Right renal cortex interstitium (tissue), 3 donors: Measurements from ENCODE around the gene OTUD7B. TPM values are rescaled to one million over a fixed set of nuclear protein-coding genes. Genes with fewer than 3 reads are reported as not detected.
"Not testable (repeated sequence)": the region's sequence is repeated elsewhere in the genome, so short reads cannot be mapped to it uniquely, and the experiment has no call there.

ENCODE experiments used
- DNase-seq, 3 donors: peaks; one replicate each; pipeline ENCODE4 v3.0.0-alpha.2; 2013; ENCODE audit warnings: low read depth in 3 of 3, low spot score in 2 of 3
- polyA plus RNA-seq, 3 donors: library from polyadenylated mRNA; unstranded; fragments of 120-200 nt; gene quantifications; one replicate each; pipeline ENCODE4 v1.2.1, GENCODE V29; 2013; ENCODE audit not compliant: insufficient read length in 3 of 3

The OTUD7B gene
- polyA plus RNA-seq, result 10 to 100 TPM; 16.4 to 18.7 (median 18.6) TPM

DNA sequence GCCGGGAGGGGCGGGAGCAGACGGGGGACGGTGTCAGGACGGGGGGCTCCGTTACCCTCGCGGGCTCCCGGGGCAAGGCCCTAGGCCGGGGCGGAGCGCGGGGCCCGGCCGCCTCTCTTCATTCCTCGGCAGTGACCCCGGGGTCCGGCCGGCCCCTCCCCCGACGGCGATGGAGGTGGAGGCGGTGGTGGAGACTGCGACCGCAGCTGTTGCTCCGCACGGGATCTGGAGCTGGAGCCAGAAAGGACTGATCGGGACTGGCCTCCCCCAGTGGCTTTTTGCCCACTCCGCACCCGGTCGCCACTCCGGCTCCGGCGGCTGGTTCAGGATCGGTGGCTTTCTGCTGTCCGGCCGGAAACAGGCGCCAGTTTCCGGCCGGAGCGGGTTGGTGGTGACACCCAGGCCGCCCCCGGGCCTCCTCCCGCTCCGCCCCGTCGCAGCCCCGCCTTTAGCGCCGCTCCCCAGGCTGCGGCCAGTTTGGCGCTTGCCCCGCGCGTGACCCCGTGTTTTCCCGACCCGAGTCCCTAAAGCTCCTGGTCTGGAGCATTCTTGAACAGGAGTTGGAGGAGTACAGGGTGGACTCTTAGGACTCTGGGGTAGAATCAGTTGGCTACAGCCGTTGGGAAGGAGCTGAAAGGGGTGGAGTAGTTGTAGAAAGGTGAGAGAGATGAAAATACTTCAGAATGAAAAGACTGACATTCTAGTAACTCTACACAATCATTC, at the start of gene OTUD7B:
TSS of gene OTUD7B (minus strand) at position 334 of the 723 bp plus-strand sequence. CDS start 33,216 bp downstream, outside the sequence.
- DNase-seq, result peak; percentile 80 to 86 (median 80)

DNA sequence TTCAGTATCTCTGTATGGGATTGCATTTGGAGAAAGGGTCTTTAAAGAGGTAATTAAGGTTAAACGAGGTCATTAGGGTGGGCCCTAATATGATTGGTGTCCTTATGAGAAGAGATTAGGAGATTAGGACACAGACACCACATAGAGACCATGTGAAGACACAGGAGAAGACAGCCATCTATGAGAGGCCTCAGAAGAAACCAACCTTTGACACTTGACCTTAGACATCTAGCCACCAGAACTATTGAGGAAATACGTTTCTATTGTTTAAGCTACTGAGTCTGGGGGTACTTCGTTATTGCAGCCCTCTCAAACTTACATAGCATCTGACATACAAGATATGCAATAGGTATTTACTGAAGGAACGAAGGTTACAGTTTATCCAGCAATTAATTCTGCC, 49.7 kb upstream of the OTUD7B start:
- no peak for DNase-seq

DNA sequence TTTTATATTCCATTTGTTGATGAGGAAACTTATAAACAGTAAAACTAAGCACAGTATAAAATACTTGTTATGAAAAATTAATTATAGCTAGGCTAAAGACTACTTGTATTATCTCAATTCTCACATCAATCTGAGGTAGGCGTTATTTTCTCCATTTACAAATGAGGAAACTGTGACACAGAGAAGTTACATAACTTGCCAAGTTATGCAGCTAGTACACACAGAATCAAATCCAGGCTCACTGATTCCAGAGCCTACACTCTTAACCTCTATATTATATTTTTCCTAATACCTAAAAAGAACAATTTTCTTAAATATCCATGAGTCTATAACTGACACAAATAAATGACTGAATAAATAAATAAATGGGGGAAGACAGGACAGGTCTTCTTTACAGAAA, 45.9 kb upstream of the OTUD7B start:
- no peak for DNase-seq

DNA sequence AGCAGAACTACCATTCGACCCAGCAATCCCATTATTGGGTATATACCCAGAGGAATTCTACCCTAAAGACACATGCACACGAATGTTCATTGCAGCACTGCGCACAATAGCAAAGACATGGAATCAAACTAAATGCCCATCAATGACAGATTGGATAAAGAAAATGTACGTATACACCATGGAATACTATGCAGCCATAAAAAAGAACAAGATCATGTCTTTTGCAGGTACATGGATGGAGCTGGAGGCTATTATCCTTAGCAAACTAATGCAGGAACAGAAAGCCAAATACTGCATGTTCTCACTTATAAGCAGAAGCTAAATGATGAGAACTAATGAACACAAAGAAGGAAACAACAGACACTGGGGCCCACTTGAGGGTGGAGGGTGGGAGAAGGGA, 45.0 kb upstream of the OTUD7B start:
- DNase-seq, result not testable (repeated sequence)

DNA sequence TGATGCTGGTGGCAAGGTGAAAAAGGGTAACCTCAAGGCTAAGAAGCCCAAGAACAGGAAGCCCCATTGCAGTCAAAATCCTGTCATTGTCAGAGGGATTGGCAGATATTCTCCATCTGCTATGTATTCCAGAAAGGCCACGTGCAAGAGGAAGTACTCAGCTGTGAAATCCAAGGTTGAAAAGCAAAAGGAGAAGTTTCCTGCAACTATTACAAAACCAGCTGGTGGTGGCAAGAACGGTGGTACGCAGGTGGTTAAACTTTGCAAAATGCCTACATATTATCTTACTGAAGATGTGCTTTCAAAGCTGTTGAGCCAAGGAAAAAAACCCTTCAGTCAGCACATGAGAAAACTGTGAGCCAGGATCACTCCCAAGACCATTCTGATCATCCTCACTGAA, 43.4 kb upstream of the OTUD7B start:
- DNase-seq, result no peak

DNA sequence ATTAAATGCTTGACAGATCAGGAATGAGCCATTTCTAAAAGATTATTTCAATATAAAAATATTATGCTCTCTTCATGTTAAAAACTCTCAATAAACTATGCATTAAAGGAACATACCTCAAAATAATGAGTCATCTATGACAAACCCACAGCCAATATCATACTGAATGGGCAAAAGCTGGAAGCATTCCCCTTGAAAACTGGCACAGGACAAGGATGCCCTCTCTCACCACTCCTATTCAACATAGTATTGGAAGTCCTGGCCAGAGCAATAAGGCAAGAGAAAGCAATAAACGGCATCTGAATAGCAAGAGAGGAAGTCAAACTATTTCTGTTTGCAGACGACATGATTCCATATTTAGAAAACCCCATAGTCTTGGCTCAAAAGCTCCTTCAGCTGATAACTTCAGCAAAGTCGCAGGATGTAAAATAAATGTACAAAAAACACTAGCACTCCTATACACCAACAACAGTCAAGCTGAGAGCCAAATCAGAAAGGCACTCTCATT, 41.4 kb upstream of the OTUD7B start:
- DNase-seq, result not testable (repeated sequence)

DNA sequence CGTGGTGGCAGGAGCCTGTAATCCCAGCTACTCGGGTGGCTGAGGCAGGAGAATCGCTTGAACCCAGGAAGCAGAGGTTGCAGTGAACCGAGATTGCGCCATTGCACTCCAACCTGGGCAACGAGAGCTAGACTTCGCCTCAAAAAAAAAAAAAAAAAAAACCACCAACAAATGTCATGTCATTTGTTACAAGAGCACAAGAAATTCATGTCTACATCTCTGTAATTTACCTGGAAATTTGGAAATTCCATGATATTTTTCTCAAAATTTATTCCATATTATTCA, 40.5 kb upstream of the OTUD7B start:
- DNase-seq, result no peak

DNA sequence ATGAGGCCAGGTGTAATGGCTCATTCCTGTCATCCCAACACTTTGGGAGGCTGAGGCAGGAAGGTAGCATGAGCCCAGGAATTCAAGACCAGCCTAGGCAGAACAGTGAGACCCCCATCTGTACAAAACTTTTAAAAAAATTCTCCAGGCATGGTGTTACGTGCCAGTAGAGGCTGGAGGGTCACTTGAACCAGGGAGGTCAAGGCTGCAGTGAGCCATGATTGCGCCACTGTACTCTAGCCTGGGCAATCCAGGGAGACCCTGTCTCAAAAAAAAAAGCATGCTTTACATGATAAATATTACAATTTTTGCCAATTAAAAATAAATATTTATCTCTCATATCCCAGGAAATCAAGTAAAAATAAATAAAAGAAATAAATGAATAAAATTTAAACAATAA, 39.4 kb upstream of the OTUD7B start:
- no peak for DNase-seq

DNA sequence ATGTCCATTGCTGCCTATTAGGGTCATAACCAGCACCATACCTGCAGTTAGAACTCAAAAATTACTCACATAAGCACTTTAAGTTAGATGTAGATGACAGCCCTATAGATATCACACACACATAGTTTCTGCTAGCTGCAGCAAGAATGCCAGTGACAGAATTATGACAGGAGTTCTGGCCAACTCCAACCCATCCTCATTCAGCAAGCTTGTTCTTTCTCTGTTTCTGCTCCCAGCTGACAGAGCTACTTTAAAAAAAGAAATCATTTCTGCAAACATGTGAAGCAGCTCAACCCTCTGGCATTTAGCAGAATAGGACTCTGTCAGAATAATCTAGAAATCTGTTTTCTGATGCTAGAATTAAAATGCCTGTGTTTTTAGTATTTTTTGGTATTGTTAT, 23.8 kb upstream of the OTUD7B start:
- DNase-seq, result no peak

DNA sequence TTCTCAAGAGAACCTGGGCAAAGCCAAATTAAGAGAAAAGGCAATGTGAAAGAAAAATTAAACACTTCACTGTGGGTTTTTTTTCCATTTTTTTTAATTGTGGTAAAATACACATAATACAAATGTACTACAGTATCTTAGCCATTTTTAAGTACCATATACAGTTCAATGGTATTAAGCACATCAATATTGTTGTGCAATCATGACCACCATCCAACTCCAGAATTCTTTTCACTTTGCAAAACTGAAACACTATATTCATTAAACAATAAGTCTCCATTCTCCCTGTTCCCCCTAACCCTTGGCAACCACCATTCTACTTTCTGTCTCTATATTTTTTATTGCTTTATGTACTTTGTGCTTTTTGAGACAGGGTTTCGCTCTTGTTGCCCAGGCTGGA, 17.8 kb upstream of the OTUD7B start:
- no peak for DNase-seq

DNA sequence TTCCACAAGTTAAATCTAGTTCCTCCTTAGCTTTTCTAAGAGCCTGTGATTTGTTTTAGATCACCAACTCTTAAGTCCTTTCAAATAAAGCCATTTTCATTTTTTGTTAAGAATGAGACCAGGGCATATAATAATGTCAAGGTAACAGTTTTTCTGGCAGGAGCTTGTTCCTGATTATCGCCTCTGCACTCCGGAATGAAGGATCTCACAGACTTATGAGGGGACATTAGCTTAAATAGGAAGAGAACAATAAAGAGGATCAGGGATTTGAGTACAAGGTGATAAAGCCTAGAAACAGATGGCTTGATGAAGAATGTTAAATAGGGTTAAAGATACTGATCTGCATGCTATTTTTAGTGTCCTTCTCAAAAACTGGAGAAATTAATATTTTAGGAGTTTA, 13.6 kb upstream of the OTUD7B start:
- no peak for DNase-seq

DNA sequence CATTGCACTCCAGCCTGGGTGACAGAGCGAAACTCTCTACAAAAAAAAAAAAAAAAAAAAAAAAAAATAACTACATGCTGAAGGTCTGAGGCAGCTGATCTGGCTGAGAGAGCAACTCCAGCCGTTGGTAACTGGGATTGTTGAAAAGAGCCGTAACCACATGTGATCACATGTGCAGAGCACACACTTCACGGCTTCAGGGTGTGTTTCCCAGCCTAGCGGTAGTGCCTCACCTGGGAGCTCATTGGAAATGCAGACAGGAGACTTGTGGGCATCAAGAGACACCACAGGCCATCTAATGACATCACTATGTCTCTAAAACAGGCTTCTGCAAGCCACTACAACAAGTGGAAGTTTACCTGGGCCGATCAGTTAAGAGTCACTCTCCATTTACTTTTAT, 11.8 kb upstream of the OTUD7B start:
- DNase-seq, result no peak

DNA sequence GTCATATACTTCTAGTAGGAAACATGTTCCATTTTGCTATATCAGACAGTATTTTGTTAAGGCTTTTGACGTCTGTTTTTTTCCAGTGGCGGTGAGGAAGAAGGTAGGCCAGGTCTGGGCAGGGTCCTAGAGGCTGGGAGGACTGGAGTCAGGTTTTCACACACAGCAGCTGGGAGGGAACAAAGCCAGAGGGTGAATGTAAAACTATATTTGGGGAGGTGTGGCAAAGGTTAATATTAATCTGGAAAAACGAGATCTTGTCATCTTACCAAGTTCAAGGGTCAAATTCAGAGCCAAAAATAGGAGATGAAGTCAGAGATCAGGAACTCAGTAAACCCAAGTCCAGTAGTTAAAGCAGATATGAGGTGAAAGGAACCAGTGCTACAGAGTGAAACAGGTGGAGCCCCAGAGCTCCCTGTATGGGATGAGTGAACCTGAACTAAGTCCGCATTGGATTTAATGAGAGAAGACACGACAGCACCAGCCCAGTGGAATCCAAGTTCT, 10.7 kb upstream of the OTUD7B start:
- DNase-seq, result no peak

DNA sequence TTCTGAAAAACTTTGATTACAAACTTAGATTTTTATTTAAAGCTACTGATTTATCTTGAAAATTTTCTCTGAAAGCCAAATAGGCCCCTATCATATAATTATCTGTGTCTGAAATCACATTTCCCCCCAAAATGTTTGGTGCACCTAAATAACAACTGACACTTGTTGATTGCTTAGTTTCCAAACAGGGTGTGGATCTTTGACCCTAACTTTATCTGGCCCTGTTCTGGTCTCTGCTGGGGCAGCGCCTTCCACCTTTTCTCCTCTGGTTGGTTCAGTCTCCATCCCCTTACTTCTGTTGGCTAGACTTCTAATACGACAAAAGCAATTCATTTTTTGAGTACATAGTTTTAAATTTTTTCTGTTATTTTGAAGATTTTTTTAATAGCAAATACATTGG, 10.2 kb upstream of the OTUD7B start:
- no peak for DNase-seq

DNA sequence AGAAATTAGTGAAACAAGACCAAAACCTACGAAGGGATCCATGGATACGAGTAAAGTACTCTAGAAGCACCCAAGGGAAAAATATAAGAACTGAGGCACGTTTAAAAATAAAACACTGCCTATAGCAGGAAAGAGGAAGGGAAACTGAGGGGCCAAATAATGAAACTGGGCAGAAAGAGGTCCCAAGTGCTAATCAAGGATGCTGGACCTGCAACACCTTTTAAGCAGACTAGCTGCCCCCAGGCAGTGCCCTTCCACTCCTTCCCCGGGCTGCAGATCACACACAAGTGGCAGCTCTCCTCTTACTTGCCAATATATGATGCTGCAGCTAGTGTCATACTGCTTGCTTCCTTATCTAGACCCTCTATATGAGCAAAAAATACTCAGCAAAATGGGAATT, 7.6 kb upstream of the OTUD7B start:
- DNase-seq, result no peak

DNA sequence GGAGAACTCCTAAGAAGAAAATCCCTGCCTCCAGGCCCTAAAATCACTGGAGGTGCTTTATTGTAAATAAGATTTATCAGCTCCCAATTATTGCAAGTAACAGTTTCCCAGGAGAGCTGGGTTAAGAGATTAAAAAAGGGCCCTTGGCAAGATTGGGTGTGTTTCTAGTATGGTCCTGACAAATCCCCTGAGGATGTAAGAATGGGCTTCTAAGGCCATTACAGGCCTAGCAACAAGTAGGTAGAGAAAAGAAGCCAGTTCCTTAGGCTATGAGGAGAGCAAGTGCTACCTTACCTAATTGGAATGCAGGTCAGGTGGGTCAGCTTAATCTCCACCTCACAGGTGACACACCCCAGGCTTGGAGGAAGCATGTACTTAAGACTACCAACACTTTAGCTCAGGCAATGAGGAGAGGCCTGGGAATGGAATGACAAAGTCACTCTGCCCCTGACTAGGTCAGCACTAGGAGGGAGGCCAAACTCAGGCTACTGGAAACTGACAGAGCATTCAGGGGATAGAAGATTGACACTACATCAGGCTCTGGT, 6.8 kb upstream of the OTUD7B start:
- no peak for DNase-seq

DNA sequence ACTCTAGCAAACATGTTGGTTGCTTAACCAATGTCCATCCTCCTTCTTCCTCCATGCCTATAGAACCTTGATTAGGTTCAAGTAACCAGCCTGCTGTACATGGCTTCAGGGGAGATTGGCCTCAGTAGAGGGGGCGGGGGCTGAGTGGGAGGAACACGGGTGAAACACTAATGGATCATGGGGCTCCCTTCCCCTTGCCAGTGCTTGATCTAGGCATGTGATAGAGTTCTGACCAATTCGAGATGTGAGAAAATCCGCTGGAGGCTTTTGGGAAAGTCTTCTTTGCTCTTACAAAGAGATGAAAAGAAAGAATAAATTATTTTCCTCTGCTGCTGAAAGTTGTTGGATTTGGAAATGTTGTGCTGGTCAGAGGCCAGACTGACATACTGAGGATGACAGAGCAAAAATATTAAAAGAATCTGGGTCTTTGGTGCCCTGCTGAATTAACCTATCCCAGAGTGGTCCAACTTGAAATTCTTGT, 5.2 kb upstream of the OTUD7B start:
- DNase-seq, result no peak

DNA sequence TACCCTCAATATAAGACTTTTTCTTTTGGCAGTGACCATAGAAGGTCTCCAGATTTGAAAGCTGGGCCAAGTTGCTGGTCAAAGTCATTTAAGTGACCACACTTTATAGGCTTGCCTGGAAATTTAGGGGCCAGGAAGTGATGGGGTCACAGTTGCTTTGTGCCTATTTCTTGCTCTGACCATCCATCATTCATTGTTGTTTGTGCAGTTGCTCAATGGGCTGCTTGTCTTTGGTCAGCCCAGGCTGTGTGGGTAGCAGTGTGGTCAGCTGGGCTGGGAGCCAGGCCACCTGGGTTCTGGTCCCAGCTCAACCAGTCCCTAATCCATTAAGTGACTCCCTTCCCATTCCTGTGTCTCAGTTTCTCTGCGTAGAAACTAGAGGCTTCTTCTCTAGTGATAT, 2.1 kb upstream of the OTUD7B start:
- DNase-seq, result no peak

DNA sequence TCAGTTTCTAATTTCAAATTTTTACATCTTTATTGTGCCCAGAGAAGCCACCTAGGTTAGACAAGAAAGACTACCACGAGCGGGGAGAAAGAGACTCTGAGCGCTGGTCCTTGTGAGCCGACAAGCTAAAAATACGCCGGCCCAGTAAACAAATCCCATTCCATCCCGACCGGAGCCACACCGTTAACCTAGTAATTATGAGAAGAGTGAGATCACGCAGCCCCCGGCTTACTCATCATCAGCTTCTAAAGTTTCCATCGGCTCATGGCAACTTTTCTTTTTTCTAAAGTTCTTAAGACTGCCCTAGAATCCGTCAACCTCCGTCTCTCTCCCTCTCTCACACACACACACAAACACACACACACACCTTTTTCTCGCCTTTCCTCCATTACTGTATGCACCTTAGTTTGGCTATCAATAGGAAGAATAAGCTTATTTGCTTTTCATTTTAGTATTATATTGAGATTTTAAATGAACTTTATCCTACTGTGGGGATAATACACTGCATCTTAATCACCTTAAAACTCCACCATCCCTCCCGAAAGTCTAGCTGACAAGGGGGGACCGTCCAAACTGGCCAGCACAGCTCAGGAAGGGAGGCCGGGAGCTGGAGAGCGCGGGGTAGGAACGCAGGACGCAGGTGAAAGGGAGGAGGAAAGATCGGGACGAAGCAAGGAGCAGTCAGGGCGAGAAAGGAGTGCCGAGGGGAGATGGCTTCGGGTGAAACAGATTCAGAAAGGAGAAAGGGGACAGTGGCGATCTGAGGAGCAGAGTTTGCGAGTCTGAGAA, 728 bp downstream of the OTUD7B start:
- peak; percentile 52 to 59 (median 54) for DNase-seq

DNA sequence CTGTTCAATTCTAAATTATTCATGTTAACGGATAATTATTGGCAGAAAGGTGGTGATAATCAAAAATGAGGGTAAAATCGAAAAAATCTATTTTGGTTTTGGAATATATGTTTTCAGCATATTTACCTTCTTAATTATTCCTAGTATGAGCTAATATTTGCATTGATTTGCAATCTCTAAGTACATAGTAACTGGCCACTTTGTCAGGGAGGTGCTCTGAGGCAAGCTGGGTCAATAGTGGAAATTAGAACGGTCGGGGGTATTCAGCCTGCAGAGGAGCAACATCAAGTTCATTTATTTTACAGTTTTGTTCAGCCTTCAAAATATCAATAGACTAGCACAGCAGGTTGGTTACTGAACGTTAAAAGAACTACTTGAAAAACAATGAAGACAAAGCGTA, 1.8 kb downstream of the OTUD7B start:
- DNase-seq, result no peak

DNA sequence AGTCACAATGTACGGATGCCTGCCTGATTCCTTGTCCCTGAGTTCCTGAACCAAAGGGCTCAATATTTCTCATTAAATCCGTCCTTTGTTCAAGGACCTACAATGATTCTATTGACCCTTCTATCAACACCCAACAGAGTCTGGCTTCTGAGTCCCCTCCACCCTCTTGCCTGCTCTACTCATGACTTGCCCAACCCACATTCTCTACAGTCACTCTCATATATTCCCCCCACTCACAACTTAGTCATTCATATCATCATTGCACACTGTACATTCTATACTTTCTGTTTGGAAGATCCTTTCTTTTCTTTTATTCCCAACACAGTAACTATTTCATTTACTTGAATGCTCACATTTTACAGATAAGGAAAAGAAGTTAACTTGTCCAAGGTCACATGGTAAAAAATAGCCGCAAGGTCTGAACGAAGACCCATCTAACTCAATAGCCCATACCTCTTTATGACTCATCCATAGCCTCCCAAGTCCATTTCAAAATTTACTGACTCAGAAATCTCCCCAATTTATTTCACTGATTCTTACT, 3.6 kb downstream of the OTUD7B start:
- no peak for DNase-seq
